GM18873 (cell line): ENCODE measurements around the gene BCAR3.

ENCODE experiments used
- ATAC-seq: cut with Tn5 transposase; IDR thresholded peaks from one replicate; pipeline ENCODE4 v1.9.1; 2021; ENCODE audit warnings: mild to moderate bottlenecking, moderate library complexity, moderate number of reproducible peaks; ENCODE audit not compliant: unreplicated experiment, low FRiP score

BCAR3 gene

GRCh38 chr1:93521618-93522017 is 160.0 kb downstream of the BCAR3 start:
- no peak for ATAC-seq

- no peak for ATAC-seq
Observed at GRCh38 chr1:93519199-93519829, 162.3 kb downstream of the BCAR3 start.

- no peak for ATAC-seq
Observed at GRCh38 chr1:93518516-93518915, 163.1 kb downstream of the BCAR3 start.

- no peak for ATAC-seq
Observed at GRCh38 chr1:93516164-93516563, 165.5 kb downstream of the BCAR3 start.
